K562 treated with DMSO at 1 percent for 24 hours (cell line): Measurements from ENCODE around the gene VAMP5. TPM values are rescaled to one million over a fixed set of nuclear protein-coding genes. Genes with fewer than 3 reads are reported as not detected.

Source experiments
- total RNA-seq: library from RNA; unstranded; fragments of 300-600 nt; gene quantifications from 2 replicates; pipeline ENCODE4 v1.2.3, GENCODE V29; 2022; ENCODE audit warnings: low read depth; ENCODE audit not compliant: insufficient read depth

Gene VAMP5
- total RNA-seq, result 2.6 and 5.3 TPM in 2 replicates

GRCh38 chr2:85584354-85584856, at the start of gene VAMP5:
TSS of gene VAMP5 (plus strand) at chr2:85584431. CDS start at chr2:85584491, 60 bp downstream.

GRCh38 chr2:85538507-85539360, 45.5 kb upstream of the VAMP5 start, which contains the start of gene MAT2A:
TSS of gene MAT2A (plus strand) at chr2:85539168. CDS start at chr2:85539288, 120 bp downstream.

GRCh38 chr2:85561280-85562212, 22.7 kb upstream of the VAMP5 start, which contains the start of gene GGCX:
TSS of gene GGCX (minus strand) at chr2:85561493. CDS start at chr2:85561428, 65 bp downstream.

GRCh38 chr2:85577386-85578242, 6.6 kb upstream of the VAMP5 start, which contains the start of gene VAMP8:
TSS of gene VAMP8 (plus strand) at chr2:85577586. CDS start at chr2:85577647, 61 bp downstream.

GRCh38 chr2:85595301-85596025, 11.2 kb downstream of the VAMP5 start, which contains the start of gene RNF181:
TSS of gene RNF181 (plus strand) at chr2:85595745. CDS start at chr2:85595764, 19 bp downstream.

GRCh38 chr2:85602476-85603234, 18.4 kb downstream of the VAMP5 start, which contains the start of gene TMEM150A:
TSS of gene TMEM150A (minus strand) at chr2:85602698. CDS start at chr2:85601948, 750 bp downstream.

GRCh38 chr2:85611705-85612587, 27.7 kb downstream of the VAMP5 start, which contains the start of gene C2orf68:
TSS of gene C2orf68 (minus strand) at chr2:85612066. CDS start at chr2:85611984, 82 bp downstream.

Other genes with a start within 250 kb of the VAMP5 start
- 37.9 and 40.4 TPM in 2 replicates for gene RETSAT, start 229.9 kb upstream of the VAMP5 start, total RNA-seq
- 20.5 and 24.0 TPM in 2 replicates for gene ELMOD3, start 229.7 kb upstream of the VAMP5 start, total RNA-seq
- 125 and 132 TPM in 2 replicates for gene CAPG, start 174.1 kb upstream of the VAMP5 start, total RNA-seq
- 0.76 TPM in 1 of 2 replicates, not detected in the other for gene SH2D6, start 165.7 kb upstream of the VAMP5 start, total RNA-seq
- 115 and 128 TPM in 2 replicates for gene MAT2A, start 45.3 kb upstream of the VAMP5 start, total RNA-seq
- 27.4 and 29.3 TPM in 2 replicates for gene GGCX, start 22.9 kb upstream of the VAMP5 start, total RNA-seq
- gene VAMP8, start 6.8 kb upstream of the VAMP5 start, total RNA-seq, result 164 and 167 TPM in 2 replicates
- gene RNF181, start 11.3 kb downstream of the VAMP5 start, total RNA-seq, result 272 and 273 TPM in 2 replicates
- gene TMEM150A, start 18.3 kb downstream of the VAMP5 start, total RNA-seq, result 23.7 and 25.1 TPM in 2 replicates
- 42.4 and 47.8 TPM in 2 replicates for gene C2orf68, start 27.6 kb downstream of the VAMP5 start, total RNA-seq
- gene USP39, start 31.8 kb downstream of the VAMP5 start, total RNA-seq, result 87.7 and 99.2 TPM in 2 replicates
- gene SFTPB, start 83.8 kb downstream of the VAMP5 start, total RNA-seq, result not detected in 2 replicates
- gene GNLY, start 109.9 kb downstream of the VAMP5 start, total RNA-seq, result not detected in 2 replicates
- 0.51 TPM in 1 of 2 replicates, not detected in the other for gene ATOH8, start 169.6 kb downstream of the VAMP5 start, total RNA-seq